HL-60 (cell line): Measurements from ENCODE around the gene SFTPB.
"Not testable (repeated sequence)": the region's sequence is repeated elsewhere in the genome, so short reads cannot be mapped to it uniquely, and the experiment has no call there.

Source experiments
- DNase-seq, 2 experiments: peaks; one replicate each; pipeline ENCODE4 v3.0.0-alpha.2; 2010 to 2020; ENCODE audit warnings: low read depth in 1 of 2, low spot score in 1 of 2
- H3K27ac ChIP-seq: fragments of 250-450 bp; sonication (Bioruptor Pico); replicated peaks from 2 replicates; pipeline ENCODE4 v1.5.1; 2020; ENCODE audit warnings: mild to moderate bottlenecking, moderate library complexity
- H3K27me3 ChIP-seq: fragments of 250-450 bp; sonication (Bioruptor Pico); 2 replicates; pipeline ENCODE4 v1.5.1; 2021; ENCODE audit warnings: mild to moderate bottlenecking, moderate library complexity; ENCODE audit not compliant: insufficient read depth, poor library complexity, severe bottlenecking
- H3K4me3 ChIP-seq: replicated peaks from 2 replicates; pipeline ENCODE4 v1.5.1; 2011; ENCODE audit warnings: mild to moderate bottlenecking, control low read depth, low read length; ENCODE audit not compliant: insufficient read depth
- GABPA ChIP-seq: IDR thresholded peaks from 2 replicates; pipeline ENCODE4 v1.6.1; 2012; ENCODE audit warnings: low read depth
- POLR2AphosphoS5 ChIP-seq: IDR thresholded peaks from 2 replicates; pipeline ENCODE4 v1.6.1; 2012; ENCODE audit warnings: low read depth
- SPI1 ChIP-seq: IDR thresholded peaks from 2 replicates; pipeline ENCODE4 v1.6.1; 2012; ENCODE audit warnings: low read depth, mild to moderate bottlenecking, borderline replicate concordance
- TF ChIP-seq, protein P1 (sequence below): IDR thresholded peaks from one replicate; pipeline ENCODE4 v1.5.1; 2011; ENCODE audit warnings: low read length, control low read depth, inconsistent platforms; ENCODE audit not compliant: insufficient read depth
- TF ChIP-seq, protein P2 (sequence below): IDR thresholded peaks from 2 replicates; pipeline ENCODE4 v1.6.1; 2012; ENCODE audit warnings: low read depth; ENCODE audit not compliant: insufficient replicate concordance

The SFTPB gene

DNA sequence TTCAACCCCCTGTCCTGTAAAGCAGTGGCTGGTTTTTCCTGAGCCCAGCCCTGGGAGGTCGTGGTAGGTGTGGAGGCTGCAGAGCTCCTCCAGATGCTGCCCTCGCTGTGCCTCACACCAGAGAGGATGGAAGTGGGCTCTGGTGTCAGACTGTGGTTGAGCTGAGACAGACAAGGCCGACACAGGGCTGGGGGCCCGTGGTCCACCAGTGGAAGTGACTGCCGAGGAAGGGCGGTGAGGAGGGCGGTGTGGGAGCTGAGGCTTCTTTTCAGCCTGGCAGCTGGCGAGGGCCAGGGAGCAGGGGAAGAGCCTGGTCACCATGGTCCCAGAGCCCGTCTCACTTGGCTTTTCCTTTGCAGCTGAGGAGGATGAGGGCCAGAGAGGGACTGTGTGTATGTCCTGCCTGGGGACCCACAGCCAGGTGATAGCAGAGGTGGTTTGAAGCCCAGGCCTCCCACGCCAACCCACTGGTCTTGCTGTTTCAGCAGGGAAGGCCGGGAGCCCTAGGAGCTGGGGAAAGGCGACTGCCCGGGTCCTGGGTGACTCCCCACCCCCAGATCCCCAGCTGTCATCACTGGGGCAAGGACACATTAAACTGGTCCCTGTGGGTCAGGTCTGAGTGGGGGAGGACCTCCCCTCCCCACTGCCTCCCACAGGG, 8.5 kb downstream of the SFTPB start:
- DNase-seq: no peak
- no peak overlapping the region for H3K4me3 ChIP-seq
- no peak for TF ChIP-seq POLR2AphosphoS5
- TF ChIP-seq, protein P1, sequence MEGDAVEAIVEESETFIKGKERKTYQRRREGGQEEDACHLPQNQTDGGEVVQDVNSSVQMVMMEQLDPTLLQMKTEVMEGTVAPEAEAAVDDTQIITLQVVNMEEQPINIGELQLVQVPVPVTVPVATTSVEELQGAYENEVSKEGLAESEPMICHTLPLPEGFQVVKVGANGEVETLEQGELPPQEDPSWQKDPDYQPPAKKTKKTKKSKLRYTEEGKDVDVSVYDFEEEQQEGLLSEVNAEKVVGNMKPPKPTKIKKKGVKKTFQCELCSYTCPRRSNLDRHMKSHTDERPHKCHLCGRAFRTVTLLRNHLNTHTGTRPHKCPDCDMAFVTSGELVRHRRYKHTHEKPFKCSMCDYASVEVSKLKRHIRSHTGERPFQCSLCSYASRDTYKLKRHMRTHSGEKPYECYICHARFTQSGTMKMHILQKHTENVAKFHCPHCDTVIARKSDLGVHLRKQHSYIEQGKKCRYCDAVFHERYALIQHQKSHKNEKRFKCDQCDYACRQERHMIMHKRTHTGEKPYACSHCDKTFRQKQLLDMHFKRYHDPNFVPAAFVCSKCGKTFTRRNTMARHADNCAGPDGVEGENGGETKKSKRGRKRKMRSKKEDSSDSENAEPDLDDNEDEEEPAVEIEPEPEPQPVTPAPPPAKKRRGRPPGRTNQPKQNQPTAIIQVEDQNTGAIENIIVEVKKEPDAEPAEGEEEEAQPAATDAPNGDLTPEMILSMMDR: no peak
- H3K27ac ChIP-seq: no peak overlapping the region
- H3K27me3 ChIP-seq: no peaks in the 10 kb centered on the region

DNA sequence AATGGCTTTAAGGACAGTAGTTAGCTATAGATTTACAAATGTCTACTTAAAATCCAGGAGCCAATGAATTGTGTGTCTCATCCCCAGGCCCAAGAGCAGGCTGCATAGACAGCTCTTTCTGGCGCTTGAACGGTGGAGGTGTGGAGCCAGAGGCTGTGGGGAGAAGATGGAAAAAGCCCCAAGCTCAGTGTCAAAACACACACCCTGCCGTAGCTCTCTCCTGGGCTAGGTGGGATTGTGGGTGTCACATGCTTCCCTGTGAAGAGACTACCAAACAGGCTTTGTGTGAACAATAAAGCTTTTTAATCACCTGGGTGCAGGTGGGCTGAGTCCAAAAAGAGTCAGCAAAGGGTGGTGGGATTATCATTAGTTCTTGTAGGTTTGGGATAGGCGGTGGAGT, 10.6 kb downstream of the SFTPB start:
- DNase-seq, H3K27ac ChIP-seq, H3K4me3 ChIP-seq, H3K27me3 ChIP-seq: not testable (repeated sequence)

DNA sequence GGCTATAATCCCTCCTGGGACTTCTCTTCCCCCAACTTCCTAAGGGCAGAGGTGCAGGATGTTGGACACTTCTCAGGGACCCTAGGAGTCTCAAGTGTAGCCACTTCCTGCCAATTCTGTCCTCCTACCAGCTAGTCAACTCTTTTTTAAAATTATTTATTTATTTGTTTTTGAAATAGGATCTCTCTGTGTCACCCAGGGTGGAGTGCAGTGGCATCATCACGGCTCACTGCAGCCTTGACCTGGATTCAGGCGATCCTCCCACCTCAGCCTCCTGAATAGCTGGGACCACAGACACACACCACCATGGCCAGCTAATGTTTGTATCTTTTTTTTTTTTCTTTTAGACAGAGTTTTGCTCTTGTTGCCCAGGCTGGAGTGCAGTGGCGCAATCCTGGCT, 11.5 kb downstream of the SFTPB start:
- H3K27me3 ChIP-seq: no peaks in the 10 kb centered on the region
- no peak overlapping the region for H3K4me3 ChIP-seq
- no peak for DNase-seq
- no peak overlapping the region for H3K27ac ChIP-seq
- no peak for TF ChIP-seq GABPA
- TF ChIP-seq, protein P2, sequence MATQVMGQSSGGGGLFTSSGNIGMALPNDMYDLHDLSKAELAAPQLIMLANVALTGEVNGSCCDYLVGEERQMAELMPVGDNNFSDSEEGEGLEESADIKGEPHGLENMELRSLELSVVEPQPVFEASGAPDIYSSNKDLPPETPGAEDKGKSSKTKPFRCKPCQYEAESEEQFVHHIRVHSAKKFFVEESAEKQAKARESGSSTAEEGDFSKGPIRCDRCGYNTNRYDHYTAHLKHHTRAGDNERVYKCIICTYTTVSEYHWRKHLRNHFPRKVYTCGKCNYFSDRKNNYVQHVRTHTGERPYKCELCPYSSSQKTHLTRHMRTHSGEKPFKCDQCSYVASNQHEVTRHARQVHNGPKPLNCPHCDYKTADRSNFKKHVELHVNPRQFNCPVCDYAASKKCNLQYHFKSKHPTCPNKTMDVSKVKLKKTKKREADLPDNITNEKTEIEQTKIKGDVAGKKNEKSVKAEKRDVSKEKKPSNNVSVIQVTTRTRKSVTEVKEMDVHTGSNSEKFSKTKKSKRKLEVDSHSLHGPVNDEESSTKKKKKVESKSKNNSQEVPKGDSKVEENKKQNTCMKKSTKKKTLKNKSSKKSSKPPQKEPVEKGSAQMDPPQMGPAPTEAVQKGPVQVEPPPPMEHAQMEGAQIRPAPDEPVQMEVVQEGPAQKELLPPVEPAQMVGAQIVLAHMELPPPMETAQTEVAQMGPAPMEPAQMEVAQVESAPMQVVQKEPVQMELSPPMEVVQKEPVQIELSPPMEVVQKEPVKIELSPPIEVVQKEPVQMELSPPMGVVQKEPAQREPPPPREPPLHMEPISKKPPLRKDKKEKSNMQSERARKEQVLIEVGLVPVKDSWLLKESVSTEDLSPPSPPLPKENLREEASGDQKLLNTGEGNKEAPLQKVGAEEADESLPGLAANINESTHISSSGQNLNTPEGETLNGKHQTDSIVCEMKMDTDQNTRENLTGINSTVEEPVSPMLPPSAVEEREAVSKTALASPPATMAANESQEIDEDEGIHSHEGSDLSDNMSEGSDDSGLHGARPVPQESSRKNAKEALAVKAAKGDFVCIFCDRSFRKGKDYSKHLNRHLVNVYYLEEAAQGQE: no peak
- TF ChIP-seq, protein P1: no peak
- TF ChIP-seq POLR2AphosphoS5: no peak
- TF ChIP-seq SPI1: no peak

DNA sequence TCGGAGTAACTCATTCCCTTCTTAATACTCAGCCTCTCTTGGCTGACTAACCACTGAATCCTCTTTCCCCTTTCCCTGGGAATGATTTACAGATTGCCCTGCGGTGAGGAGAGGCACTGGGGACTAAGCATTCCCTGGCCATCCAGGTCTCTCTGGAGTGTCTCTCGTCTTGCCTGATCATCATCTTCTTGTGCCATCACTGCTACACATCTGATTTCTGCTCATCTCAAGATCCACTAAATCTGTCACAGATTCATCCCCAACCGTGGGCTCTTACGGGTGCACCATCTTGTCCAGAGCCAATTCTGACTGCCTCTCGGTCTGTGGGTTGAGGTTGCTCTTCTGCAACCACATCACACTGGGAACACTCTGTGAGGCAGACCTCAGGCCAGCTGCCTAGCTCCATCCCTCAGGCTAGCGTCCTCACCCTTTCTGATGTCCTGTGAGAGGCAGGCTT, 12.0 kb downstream of the SFTPB start:
- H3K4me3 ChIP-seq: no peak overlapping the region
- DNase-seq: no peak
- no peak for TF ChIP-seq GABPA
- TF ChIP-seq, protein P1: no peak
- TF ChIP-seq SPI1: no peak
- no peak for TF ChIP-seq POLR2AphosphoS5
- TF ChIP-seq, protein P2: no peak
- H3K27me3 ChIP-seq: no peaks in the 10 kb centered on the region
- no peak overlapping the region for H3K27ac ChIP-seq
